GM23248 (cell line): ENCODE measurements around the gene KDM2A.

Experiments
- EZH2 ChIP-seq: fragments of 200-600 bp; sonication (generic); IDR thresholded peaks from 2 replicates; pipeline ENCODE4 v1.6.1; 2018; ENCODE audit warnings: antibody characterized with exemption, mild to moderate bottlenecking; ENCODE audit not compliant: insufficient read depth, poor library complexity, severe bottlenecking
- EZH2phosphoT487 ChIP-seq: fragments of 200-600 bp; sonication (generic); IDR thresholded peaks from 2 replicates; pipeline ENCODE4 v1.6.1; 2018; ENCODE audit warnings: antibody characterized with exemption, moderate library complexity, mild to moderate bottlenecking, low read depth; ENCODE audit not compliant: insufficient read depth

GRCh38 chr11:67153971-67154370 lies 34.9 kb downstream of the KDM2A start:
- TF ChIP-seq EZH2 (no peak), EZH2phosphoT487 (no peak)
